Spinal cord (tissue), 10 donors: ENCODE results near the gene GALNS. TPM values are rescaled to one million over a fixed set of nuclear protein-coding genes. Genes with fewer than 3 reads are reported as not detected.
A peak's percentile ranks its signal among the peaks of the same experiment; 100 is the strongest.

Experiments used
- DNase-seq, 6 donors: peaks; one replicate each; pipeline versions ENCODE4 v3.0.0 to v3.0.0-alpha.2; 2013 to 2015; ENCODE audit warnings: low spot score in 6 of 6, low read depth in 4 of 6
- H3K27ac ChIP-seq: one replicate; pipeline ENCODE4 v1.5.1; 2013; ENCODE audit warnings: low read depth, low read length, control low read depth
- H3K27me3 ChIP-seq: one replicate; pipeline ENCODE4 v1.6.1; 2013; ENCODE audit warnings: low read length; ENCODE audit not compliant: control insufficient read depth, insufficient read depth
- H3K36me3 ChIP-seq: one replicate; pipeline ENCODE4 v1.6.1; 2013; ENCODE audit warnings: low read length; ENCODE audit not compliant: control insufficient read depth, insufficient read depth
- H3K4me1 ChIP-seq: one replicate; pipeline ENCODE4 v1.6.1; 2013; ENCODE audit warnings: low read length; ENCODE audit not compliant: control insufficient read depth, insufficient read depth
- H3K4me3 ChIP-seq: one replicate; pipeline ENCODE4 v1.5.1; 2013; ENCODE audit warnings: low read depth, low read length, control low read depth
- H3K9me3 ChIP-seq: one replicate; pipeline ENCODE4 v1.6.1; 2013; ENCODE audit warnings: low read length; ENCODE audit not compliant: control insufficient read depth, insufficient read depth
- WGBS: methylation state at CpG from one replicate; pipeline ENCODE4 v1.1.5; 2013; ENCODE audit warnings: missing lambda C conversion rate; ENCODE audit not compliant: insufficient coverage; 5-methylcytosine and 5-hydroxymethylcytosine counted together
- polyA plus RNA-seq, 2 donors: library from polyadenylated mRNA; unstranded; fragments of 120-200 nt; gene quantifications; one replicate each; pipeline ENCODE4 v1.2.1, GENCODE V29; 2013; ENCODE audit not compliant: insufficient read length in 2 of 2
- total RNA-seq, 2 donors: library from RNA; depleted of rRNA in 1 of 2; stranded (reverse); fragments of 120-200 nt in 1 of 2; fragments of >200 nt in 1 of 2; gene quantifications; one replicate each; pipeline versions ENCODE4 v1.2.3 to v1.2.4, GENCODE V29; 2013 to 2014
- donor health status: healthy.

Gene GALNS
- total and polyA plus RNA-seq, 4 donors: 11.8 to 42.8 (median 24.4) TPM

GRCh38 chr16:88767546-88768070 is 89.1 kb downstream of the GALNS start:
- no peaks in the 10 kb centered on the region for H3K36me3 ChIP-seq
- no peaks in the 10 kb centered on the region for H3K9me3 ChIP-seq
- H3K4me1 ChIP-seq: peaks cover 59% of the 10 kb centered on the region
- H3K27ac ChIP-seq: peak overlapping the region; percentile 57
- H3K27me3 ChIP-seq: peaks cover 11% of the 10 kb centered on the region
- 56% methylated on average over 12 of the region's 12 CpGs for WGBS
- no peak for DNase-seq
- no peak overlapping the region for H3K4me3 ChIP-seq

- DNase-seq: no peak
- no peaks in the 10 kb centered on the region for H3K36me3 ChIP-seq
- peaks cover 58% of the 10 kb centered on the region for H3K4me1 ChIP-seq
- no peak overlapping the region for H3K4me3 ChIP-seq
- WGBS: 77% methylated on average over 8 of the region's 11 CpGs
- H3K27me3 ChIP-seq: peaks cover 11% of the 10 kb centered on the region
- no peak overlapping the region for H3K27ac ChIP-seq
- no peaks in the 10 kb centered on the region for H3K9me3 ChIP-seq
Measured at GRCh38 chr16:88766975-88767374, 89.8 kb downstream of the GALNS start.

- no peak overlapping the region for H3K27ac ChIP-seq
- peaks cover 2% of the 10 kb centered on the region for H3K36me3 ChIP-seq
- DNase-seq: no peak
- peaks cover 48% of the 10 kb centered on the region for H3K4me1 ChIP-seq
- no peaks in the 10 kb centered on the region for H3K9me3 ChIP-seq
- H3K27me3 ChIP-seq: peaks cover 3% of the 10 kb centered on the region
- H3K4me3 ChIP-seq: no peak overlapping the region
- 71% methylated on average over 8 of the region's 9 CpGs for WGBS
Measured at GRCh38 chr16:88764913-88765349, 91.8 kb downstream of the GALNS start.

GRCh38 chr16:88764080-88764479 is 92.7 kb downstream of the GALNS start:
- WGBS: 91% methylated on average over 19 of the region's 19 CpGs
- peaks cover 46% of the 10 kb centered on the region for H3K4me1 ChIP-seq
- H3K27ac ChIP-seq: no peak overlapping the region
- no peak for DNase-seq
- no peaks in the 10 kb centered on the region for H3K27me3 ChIP-seq
- peaks cover under 1% of the 10 kb centered on the region for H3K9me3 ChIP-seq
- H3K4me3 ChIP-seq: no peak overlapping the region
- H3K36me3 ChIP-seq: peaks cover 2% of the 10 kb centered on the region

Other genes with a start within 250 kb of the GALNS start
- not detected for gene IL17C, start 218.4 kb downstream of the GALNS start, total RNA-seq
- gene IL17C, start 218.4 kb downstream of the GALNS start, polyA plus RNA-seq: not detected
- 100 to 1,000 TPM in 1 of 2 donors, 10 to 100 TPM in 1; 58.5 to 147 TPM for gene CYBA, start 205.9 kb downstream of the GALNS start, total RNA-seq
- 10 to 100 TPM; 64.6 to 69.6 TPM for gene CYBA, start 205.9 kb downstream of the GALNS start, polyA plus RNA-seq
- 10 to 100 TPM; 39.5 to 64.3 TPM for gene MVD, start 193.9 kb downstream of the GALNS start, total RNA-seq
- 100 to 1,000 TPM; 140 to 157 TPM for gene MVD, start 193.9 kb downstream of the GALNS start, polyA plus RNA-seq
- under 1 TPM; 0.30 to 0.33 TPM for gene SNAI3, start 170.4 kb downstream of the GALNS start, total RNA-seq
- gene SNAI3, start 170.4 kb downstream of the GALNS start, polyA plus RNA-seq: 1 to 10 TPM; 2.2 TPM
- gene RNF166, start 150.5 kb downstream of the GALNS start, total RNA-seq: 10 to 100 TPM in 1 of 2 donors, 1 to 10 TPM in 1; 7.8 to 19.9 TPM
- 10 to 100 TPM; 27.0 to 27.2 TPM for gene RNF166, start 150.5 kb downstream of the GALNS start, polyA plus RNA-seq
- 10 to 100 TPM in 1 of 2 donors, 1 to 10 TPM in 1; 8.6 to 15.2 TPM for gene CTU2, start 150.4 kb downstream of the GALNS start, total RNA-seq
- 10 to 100 TPM; 24.9 to 25.8 TPM for gene CTU2, start 150.4 kb downstream of the GALNS start, polyA plus RNA-seq
- 10 to 100 TPM; 34.7 to 54.8 TPM for gene PIEZO1, start 71.7 kb downstream of the GALNS start, total RNA-seq
- 10 to 100 TPM; 27.7 to 45.2 TPM for gene PIEZO1, start 71.7 kb downstream of the GALNS start, polyA plus RNA-seq
- gene CDT1, start 53.2 kb downstream of the GALNS start, total RNA-seq: 1 to 10 TPM; 3.6 to 4.4 TPM
- 10 to 100 TPM; 11.3 to 13.9 TPM for gene CDT1, start 53.2 kb downstream of the GALNS start, polyA plus RNA-seq
- gene APRT, start 45.0 kb downstream of the GALNS start, total RNA-seq: 100 to 1,000 TPM in 1 of 2 donors, 10 to 100 TPM in 1; 15.8 to 107 TPM
- gene APRT, start 45.0 kb downstream of the GALNS start, polyA plus RNA-seq: 10 to 100 TPM; 61.4 to 71.3 TPM
- 10 to 100 TPM; 36.3 to 73.4 TPM for gene TRAPPC2L, start 180 bp upstream of the GALNS start, total RNA-seq
- 100 to 1,000 TPM; 107 to 131 TPM for gene TRAPPC2L, start 180 bp upstream of the GALNS start, polyA plus RNA-seq
- not detected for gene PABPN1L, start 9.7 kb upstream of the GALNS start, total RNA-seq
- gene PABPN1L, start 9.7 kb upstream of the GALNS start, polyA plus RNA-seq: under 1 TPM; 0.41 to 0.66 TPM
- 1 to 10 TPM; 1.2 to 4.4 TPM for gene CBFA2T3, start 120.3 kb upstream of the GALNS start, total RNA-seq
- 10 to 100 TPM; 17.5 to 19.5 TPM for gene CBFA2T3, start 120.3 kb upstream of the GALNS start, polyA plus RNA-seq
- gene ACSF3, start 236.9 kb upstream of the GALNS start, total RNA-seq: 10 to 100 TPM; 15.1 to 30.5 TPM
- 10 to 100 TPM; 27.5 to 35.8 TPM for gene ACSF3, start 236.9 kb upstream of the GALNS start, polyA plus RNA-seq